T-helper 9 cell (primary cell): Measurements from ENCODE around the gene MUC2.

Experiments
- DNase-seq: peaks from one replicate; pipeline ENCODE4 v3.0.0-alpha.2; 2020

The MUC2 gene

GRCh38 chr11:1122664-1123002 lies 48.0 kb downstream of the MUC2 start:
- no peak for DNase-seq

- no peak for DNase-seq
Observed at GRCh38 chr11:1123970-1124369, 49.3 kb downstream of the MUC2 start.
